Cardiac fibroblast (primary cell): ENCODE measurements around the gene BRD3.

Experiments
- DNase-seq, 2 donors: peaks; one replicate each; pipeline versions ENCODE4 v3.0.0 to v3.0.0-alpha.2; 2010; ENCODE audit warnings: low read depth in 2 of 2
- H3K4me3 ChIP-seq, 2 donors: replicated peaks in 1 of 2; 1 replicate in 1 of 2; 2 replicates in 1 of 2; pipeline ENCODE4 v1.5.1; 2011; ENCODE audit warnings: low read depth in 2 of 2, low read length in 2 of 2, mild to moderate bottlenecking in 2 of 2, moderate library complexity in 1 of 2
- CTCF ChIP-seq: IDR thresholded peaks from one replicate; pipeline ENCODE4 v1.5.1; 2011; ENCODE audit warnings: low read depth, mild to moderate bottlenecking, low read length, inconsistent platforms

Gene BRD3

DNA sequence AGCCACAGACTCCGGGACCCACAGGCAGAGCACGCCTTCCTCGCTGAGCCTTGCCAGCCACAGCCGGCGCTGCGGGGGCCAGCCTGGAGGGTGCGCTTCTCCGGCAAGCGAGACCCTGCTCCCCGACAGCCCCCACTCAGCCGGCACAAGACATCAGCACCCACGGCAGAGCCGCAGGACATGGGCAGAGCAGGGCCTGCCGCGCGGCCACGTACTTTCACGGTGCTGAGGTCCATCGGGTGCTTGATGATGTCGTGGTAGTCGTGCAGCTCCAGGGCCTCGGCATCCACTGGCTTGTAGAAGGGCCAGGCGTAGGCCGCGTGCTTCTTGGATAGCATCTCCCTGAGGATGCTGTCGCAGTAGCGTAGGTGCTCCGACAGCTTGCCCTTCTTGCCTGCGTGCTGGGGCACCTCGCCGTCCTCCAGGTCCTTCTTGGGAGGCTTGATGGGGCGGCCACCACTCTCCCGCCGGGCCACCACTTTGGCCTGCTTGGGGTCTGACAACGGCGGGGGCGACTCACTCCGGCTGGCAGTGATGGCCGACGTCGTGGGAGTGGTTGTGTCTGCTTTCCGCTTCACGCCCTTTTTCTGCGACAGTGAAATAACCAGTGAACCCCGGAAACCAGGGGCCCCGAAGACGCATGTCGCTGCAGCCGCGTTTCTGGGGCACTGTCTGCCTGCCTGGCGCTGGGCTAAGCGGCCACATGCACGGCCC lies 19.8 kb downstream of the BRD3 start:
- DNase-seq = no peak
- no peak overlapping the region for H3K4me3 ChIP-seq
- TF ChIP-seq CTCF = no peak

- no peak for DNase-seq
- H3K4me3 ChIP-seq = no peak overlapping the region
- TF ChIP-seq CTCF = no peak
Observed at GRCh38 chr9:134046894-134047681, 20.7 kb downstream of the BRD3 start.

- no peak for DNase-seq
- no peak for TF ChIP-seq CTCF
- no peak overlapping the region for H3K4me3 ChIP-seq
Observed at GRCh38 chr9:134045841-134046544, 21.8 kb downstream of the BRD3 start.

DNA sequence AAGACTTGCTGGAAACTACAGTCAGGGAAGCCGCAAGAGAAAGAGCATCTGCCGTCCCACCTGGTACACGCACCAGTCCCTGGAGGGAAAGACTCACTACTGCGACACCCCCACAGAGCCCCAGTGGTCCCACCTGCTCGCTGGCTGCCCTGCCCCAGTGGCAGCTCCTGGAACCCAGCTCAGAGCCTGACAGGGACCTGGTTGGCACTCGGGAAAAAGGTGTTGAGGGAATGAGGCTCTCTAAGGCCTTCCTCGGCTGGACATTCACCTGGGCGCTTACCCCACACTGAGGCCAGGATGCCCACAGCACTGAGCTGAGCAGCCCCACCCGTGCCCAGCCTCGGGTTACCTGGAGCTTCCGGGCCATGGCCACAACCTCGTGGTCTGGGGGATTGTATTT lies 22.9 kb downstream of the BRD3 start:
- no peak for DNase-seq
- no peak for TF ChIP-seq CTCF

DNA sequence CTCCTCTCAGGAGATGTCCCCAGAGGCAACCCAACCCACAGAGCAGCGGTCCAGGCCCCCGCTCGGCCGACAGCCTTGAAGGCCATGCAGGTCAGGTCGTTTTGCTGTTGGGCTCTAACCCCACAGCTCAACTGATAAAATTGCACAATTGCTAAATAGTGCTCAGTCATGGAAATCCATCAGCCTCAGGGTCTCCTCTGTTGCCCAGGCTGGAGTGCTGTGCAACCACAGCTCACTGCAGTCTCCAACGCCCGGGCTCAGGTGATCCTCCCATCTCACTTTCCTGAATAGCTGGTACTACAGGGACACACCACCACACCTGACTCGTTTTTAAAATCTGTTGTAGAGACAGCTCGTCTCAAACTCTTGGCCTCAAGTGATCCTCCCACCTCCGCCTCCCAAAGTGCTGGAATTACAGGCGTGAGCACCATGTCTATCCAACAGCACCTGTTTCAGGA lies 24.3 kb downstream of the BRD3 start:
- H3K4me3 ChIP-seq = no peak overlapping the region
- TF ChIP-seq CTCF = no peak
- no peak for DNase-seq

More for the DNA sequence above, 22.9 kb downstream of the BRD3 start:
- H3K4me3 ChIP-seq = no peak overlapping the region

DNA sequence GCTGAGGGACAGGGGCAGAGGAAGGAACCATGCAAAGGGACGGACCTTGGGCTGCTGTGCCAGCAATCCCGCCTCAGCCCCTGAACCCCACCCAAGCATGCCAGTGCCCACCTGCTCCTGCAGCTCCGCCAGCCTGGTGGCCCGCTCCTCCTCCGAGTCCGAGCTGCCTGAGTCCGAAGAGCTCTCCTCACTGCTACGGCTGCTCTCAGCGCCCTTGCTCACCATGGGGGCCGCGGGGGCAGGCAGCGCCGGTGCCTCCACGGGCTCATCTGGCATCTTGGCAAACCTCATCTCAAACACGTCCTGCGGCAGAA lies 26.2 kb downstream of the BRD3 start:
- H3K4me3 ChIP-seq = no peak overlapping the region
- no peak for TF ChIP-seq CTCF
- no peak for DNase-seq
